HG02798 (cell line): Measurements from ENCODE around the gene SEPTIN11.
A peak's percentile ranks its signal among the peaks of the same experiment; 100 is the strongest.
"Not testable (repeated sequence)": the region's sequence is repeated elsewhere in the genome, so short reads cannot be mapped to it uniquely, and the experiment has no call there.

Source experiments
- ATAC-seq: cut with Tn5 transposase; IDR thresholded peaks from one replicate; pipeline ENCODE4 v1.9.1; 2021; ENCODE audit warnings: mild to moderate bottlenecking; ENCODE audit not compliant: unreplicated experiment, poor library complexity

SEPTIN11 gene

GRCh38 chr4:76951672-76952010, 2.1 kb downstream of the SEPTIN11 start:
- no peak for ATAC-seq

- no peak for ATAC-seq
Observed at GRCh38 chr4:76952071-76952470, 2.5 kb downstream of the SEPTIN11 start.

- no peak for ATAC-seq
Observed at GRCh38 chr4:76952656-76953582, 3.4 kb downstream of the SEPTIN11 start.

GRCh38 chr4:76953956-76954355, 4.4 kb downstream of the SEPTIN11 start:
- no peak for ATAC-seq

GRCh38 chr4:76954489-76954888, 4.9 kb downstream of the SEPTIN11 start:
- ATAC-seq: no peak

GRCh38 chr4:76955182-76955581, 5.6 kb downstream of the SEPTIN11 start:
- no peak for ATAC-seq

- no peak for ATAC-seq
Observed at GRCh38 chr4:76957004-76957738, 7.6 kb downstream of the SEPTIN11 start.

GRCh38 chr4:76958891-76959290, 9.3 kb downstream of the SEPTIN11 start:
- ATAC-seq: no peak

- ATAC-seq: peak; percentile 88
Observed at GRCh38 chr4:76960014-76960413, 10.5 kb downstream of the SEPTIN11 start.

- no peak for ATAC-seq
Observed at GRCh38 chr4:76962406-76963130, 13.0 kb downstream of the SEPTIN11 start.

- no peak for ATAC-seq
Observed at GRCh38 chr4:76963131-76963750, 13.7 kb downstream of the SEPTIN11 start.

GRCh38 chr4:76963927-76964326, 14.4 kb downstream of the SEPTIN11 start:
- not testable (repeated sequence) for ATAC-seq

- ATAC-seq: no peak
Observed at GRCh38 chr4:76964769-76965168, 15.2 kb downstream of the SEPTIN11 start.

- no peak for ATAC-seq
Observed at GRCh38 chr4:76965866-76966579, 16.5 kb downstream of the SEPTIN11 start.

GRCh38 chr4:76968937-76969336, 19.4 kb downstream of the SEPTIN11 start:
- no peak for ATAC-seq

- ATAC-seq: no peak
Observed at GRCh38 chr4:76969495-76969894, 19.9 kb downstream of the SEPTIN11 start.

- no peak for ATAC-seq
Observed at GRCh38 chr4:76969941-76970529, 20.5 kb downstream of the SEPTIN11 start.

GRCh38 chr4:76972306-76972705, 22.8 kb downstream of the SEPTIN11 start:
- no peak for ATAC-seq

GRCh38 chr4:76974150-76974549, 24.6 kb downstream of the SEPTIN11 start:
- no peak for ATAC-seq
